HG02970 (cell line): ENCODE results near the gene CARNS1.

Source experiments
- ATAC-seq: cut with Tn5 transposase; IDR thresholded peaks from one replicate; pipeline ENCODE4 v1.9.1; 2021; ENCODE audit warnings: mild to moderate bottlenecking, moderate library complexity, moderate number of reproducible peaks; ENCODE audit not compliant: unreplicated experiment, low FRiP score

Gene CARNS1, protein sequence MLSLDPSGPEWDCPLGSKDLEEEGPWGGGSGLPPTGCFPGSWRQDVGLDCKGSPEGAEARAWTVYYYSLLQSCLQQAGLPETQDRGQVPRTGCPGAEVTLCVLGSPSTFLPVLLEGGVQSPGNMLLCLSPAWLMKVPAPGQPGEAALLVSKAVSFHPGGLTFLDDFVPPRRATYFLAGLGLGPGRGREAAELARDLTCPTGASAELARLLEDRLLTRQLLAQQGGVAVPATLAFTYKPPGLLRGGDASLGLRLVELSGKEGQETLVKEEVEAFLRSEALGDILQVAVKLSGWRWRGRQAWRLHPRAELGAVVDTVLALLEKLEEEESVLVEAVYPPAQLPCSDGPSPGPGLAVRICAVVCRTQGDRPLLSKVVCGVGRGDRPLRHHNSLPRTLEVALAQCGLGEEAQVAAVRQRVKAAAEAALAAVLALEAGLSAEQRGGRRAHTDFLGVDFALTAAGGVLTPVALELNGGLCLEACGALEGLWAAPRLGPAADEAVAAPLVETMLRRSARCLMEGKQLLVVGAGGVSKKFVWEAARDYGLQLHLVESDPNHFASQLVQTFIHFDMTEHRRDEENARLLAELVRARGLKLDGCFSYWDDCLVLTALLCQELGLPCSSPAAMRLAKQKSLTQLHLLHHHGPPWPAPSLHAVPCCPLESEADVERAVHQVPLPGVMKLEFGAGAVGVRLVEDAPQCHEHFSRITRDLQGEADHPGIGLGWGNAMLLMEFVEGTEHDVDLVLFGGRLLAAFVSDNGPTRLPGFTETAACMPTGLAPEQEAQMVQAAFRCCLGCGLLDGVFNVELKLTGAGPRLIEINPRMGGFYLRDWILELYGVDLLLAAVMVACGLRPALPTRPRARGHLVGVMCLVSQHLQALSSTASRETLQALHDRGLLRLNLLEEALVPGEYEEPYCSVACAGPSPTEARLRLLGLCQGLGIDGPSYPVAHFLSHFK

DNA sequence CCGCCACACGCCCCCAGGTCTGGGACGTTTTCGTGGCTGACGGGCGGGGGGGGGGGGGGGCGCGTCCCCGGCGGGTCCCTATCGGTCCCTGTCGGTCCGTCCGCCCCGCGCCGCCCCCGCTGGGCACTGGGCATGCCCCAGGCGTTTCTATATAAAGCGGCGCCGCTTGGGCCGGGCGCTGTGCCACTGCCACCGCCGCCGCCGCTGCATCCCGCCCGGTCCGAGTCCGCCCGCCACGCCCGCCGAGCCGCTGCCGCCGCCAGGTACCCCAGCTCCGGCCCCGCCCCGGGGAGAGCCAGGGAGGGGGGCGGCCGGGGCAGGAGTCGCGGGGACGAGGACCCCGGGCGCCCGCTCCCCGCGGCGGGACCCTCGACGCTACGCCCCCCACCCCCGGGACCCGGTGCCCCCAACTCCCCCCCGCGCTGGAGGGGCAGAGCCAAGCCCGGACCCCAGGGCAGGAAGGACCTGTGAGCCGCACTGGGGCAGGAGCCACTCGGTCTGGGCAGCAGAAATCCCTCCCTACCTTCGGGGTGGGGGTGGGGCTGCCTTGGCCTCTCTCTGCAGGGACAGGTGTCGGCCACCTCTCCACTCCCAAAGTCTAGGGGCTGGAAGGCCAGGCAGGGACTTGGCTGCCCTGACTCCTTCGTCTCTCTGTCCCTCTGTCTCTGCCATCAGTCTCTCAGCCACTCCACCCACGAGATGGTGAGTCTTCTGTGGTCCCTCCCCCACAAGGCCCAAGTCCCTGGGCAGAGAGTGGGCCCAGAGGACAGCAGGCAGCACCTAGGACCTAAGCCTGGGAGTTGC lies at the start of gene CARNS1:
CARNS1 (plus strand) TSS at position 178 of the 804 bp plus-strand sequence; CDS start at position 700, 522 bp downstream.
- ATAC-seq, result no peak

DNA sequence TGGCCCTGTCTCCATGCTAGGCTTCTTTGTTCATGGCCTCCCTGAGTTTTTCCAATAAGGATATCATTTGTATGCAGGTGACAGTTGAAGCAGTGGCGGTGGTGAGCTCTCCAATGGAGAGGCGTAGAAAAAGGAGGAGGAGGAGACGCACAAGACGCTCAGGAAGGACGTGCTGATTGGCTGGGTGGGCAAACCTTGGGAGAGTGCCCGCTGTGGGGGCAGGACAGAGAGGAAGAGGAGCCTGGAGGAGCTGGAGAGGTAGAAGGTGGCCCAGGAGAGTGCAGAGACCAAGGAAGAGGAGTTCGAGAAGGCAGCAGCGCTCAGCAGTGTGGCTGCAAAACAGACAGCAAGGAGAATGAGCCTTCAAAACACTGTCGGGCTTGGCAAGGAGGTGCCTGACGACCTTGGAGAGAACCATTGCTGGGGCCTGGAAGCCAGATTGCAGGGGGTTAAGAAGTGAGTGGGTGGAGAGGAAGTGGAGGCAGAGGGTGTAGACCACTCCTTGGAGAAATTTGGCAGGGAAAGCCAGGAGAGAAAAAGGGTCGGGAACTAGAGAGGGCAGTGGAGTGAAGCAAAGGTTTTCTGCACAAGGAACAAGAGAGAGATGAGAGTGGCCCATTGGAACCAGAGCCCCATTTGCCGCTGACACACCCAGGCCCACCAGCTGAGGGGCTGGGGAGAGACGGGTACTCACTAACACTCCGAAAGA lies 49.6 kb upstream of the CARNS1 start:
- ATAC-seq, result no peak

DNA sequence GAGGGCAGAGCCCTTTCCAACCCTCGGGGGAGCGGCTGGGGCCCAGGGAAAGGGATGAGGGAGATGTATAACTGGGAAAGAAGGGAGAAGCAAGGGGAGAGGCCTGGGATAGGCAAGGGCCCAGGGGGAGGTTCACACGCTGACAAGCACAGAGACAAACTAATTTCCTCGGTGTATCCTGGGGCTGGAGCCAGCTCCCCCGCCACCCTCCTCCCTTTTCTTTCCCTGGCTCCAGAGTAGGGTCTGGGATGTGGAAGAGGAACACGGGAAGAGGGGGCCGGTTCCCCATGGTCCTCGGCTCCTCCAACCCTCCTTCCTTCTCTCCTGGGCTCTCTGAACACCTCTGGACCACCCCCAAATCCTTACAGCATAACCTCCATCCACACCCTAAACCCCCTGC lies 48.9 kb upstream of the CARNS1 start:
- ATAC-seq, result no peak

GRCh38 chr11:67366961-67367760 lies 48.3 kb upstream of the CARNS1 start:
- no peak for ATAC-seq

DNA sequence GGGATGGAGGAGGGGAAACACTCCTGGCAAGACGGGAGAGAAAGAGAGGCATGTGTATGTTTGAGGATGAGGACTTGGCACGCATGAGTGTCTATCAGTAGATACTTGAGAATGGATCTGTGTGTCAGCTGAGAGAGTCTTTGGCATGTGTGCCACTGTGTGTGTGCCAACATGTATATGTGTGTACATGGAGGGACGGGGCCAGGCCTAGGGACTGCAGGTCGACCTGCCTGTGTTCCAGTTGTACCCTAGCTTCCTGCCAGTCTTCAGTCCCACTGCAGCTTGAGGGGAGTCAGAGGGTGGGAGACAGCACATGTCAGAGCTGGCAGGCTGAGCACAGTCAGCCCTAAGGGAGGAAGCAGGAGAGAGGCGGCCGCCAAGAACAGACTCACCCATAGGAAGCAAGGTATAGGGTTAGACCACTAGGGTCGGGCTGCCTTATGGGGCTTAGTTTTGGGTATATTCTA lies 47.7 kb upstream of the CARNS1 start:
- ATAC-seq, result no peak

DNA sequence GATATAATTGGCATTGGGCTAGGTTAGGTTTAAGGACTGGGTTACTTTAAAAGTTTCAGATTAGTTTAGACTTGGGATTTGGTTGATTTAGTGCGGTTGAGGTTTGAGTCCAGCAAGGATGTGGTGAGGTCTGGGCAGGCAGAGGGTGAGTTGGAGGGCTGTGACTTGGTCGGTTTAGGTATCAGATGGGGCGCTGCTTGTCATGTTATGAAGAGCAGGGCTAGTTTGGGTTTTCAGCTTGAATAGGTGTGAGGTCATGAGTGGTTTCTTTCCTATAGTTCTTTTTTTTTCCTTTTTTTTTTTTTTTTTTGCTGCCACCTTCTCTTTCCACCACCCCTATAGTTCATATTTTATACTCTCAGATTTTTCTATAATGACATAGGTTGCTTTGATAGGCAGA lies 46.9 kb upstream of the CARNS1 start:
- ATAC-seq, result no peak

DNA sequence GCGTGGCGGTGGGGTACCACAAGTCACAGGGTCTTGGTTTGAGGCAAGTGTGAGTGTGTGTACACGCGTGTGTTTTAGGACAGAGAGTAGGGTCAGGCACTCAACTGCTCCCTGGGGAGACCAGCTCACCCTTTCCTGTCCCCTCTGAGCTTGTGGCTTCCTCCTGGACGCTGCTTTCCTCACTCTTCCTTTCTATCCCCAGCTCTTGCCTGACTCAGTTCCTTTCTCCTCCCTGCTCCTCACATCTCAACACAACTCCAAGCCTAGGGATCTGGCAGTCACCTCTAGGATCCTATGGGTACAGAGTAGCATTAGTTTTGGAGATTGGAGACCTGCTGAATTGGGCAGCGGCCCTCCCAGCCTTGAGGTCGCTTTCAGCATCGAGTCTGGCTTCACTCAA lies 46.2 kb upstream of the CARNS1 start:
- no peak for ATAC-seq

DNA sequence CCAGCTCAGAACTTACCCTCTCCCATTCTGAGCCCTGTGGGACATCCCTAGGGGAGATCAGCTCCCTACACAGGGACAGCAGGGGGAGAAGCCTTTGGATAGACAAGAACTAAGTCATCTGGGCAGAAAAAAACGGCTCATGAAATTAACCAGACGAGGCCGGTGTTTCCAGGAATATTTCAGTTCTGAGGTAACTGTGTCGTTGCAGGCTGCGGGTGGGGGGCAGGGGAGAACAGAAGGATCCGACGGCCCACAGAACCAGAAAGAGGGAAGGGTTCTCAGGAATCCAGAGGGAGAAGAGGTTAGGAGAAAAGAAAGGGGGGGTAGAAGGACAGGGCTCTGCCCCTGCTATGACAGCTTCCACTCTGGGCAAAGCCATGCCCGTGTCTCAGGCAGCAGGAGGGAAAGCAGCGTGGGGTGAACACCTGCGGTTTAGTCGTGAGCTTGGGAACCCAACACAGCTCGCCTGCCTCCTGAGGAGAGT lies 45.6 kb upstream of the CARNS1 start:
- ATAC-seq, result no peak

DNA sequence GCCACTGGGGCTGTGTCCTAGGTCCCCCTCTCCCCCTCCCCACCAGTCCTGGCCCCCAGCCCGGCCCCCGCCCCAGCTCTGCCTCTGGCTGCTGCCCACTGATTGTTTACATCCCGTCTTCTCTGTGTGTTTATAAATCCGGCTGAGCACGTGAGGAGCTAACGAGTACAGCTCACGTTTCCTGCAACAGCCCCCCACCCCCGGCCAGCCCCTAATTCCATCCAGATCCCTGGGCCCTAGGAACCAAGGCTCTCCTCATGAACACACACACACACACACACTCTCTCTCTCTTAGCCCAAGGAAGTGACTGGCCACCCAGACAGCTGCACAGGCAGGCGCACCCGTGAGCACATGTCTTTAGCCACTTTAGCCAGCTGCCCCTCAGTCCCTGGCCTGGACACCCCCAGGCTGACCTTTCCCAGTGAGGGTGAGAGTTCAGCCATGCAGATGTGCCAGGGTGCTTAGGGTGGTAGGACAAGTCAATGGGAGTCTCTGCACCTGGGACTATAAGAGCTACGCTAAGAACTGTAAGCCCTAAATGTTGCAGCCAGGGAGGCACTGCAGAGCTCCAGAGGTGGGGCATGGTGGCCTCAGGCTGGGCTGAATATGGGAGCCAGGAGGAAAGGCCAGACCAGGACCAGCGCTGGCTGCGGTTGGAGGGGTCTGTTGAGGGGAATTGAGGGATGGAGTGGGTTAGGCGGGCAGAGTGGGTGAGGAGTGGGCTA lies 45.0 kb upstream of the CARNS1 start:
- no peak for ATAC-seq

GRCh38 chr11:67371189-67371910 lies 44.1 kb upstream of the CARNS1 start:
- ATAC-seq, result no peak

- ATAC-seq, result no peak
These were observed 43.6 kb upstream of the CARNS1 start for GRCh38 chr11:67371911-67372320.

- ATAC-seq, result peak; percentile 11
These were observed 43.0 kb upstream of the CARNS1 start for GRCh38 chr11:67372321-67372992.

- peak; percentile 40 for ATAC-seq
These were observed 42.4 kb upstream of the CARNS1 start, which contains the start of gene CLCF1 for GRCh38 chr11:67372993-67373647. Gene CLCF1 (minus strand): TSS chr11:67373598. CDS start chr11:67373539, 59 bp downstream.

- ATAC-seq, result peak; percentile 30
These were observed 41.6 kb upstream of the CARNS1 start for GRCh38 chr11:67373648-67374570.

GRCh38 chr11:67374571-67375281 lies 40.8 kb upstream of the CARNS1 start:
- no peak for ATAC-seq
